ENCODE data around the gene FOXI1.

FOXI1 gene

DNA sequence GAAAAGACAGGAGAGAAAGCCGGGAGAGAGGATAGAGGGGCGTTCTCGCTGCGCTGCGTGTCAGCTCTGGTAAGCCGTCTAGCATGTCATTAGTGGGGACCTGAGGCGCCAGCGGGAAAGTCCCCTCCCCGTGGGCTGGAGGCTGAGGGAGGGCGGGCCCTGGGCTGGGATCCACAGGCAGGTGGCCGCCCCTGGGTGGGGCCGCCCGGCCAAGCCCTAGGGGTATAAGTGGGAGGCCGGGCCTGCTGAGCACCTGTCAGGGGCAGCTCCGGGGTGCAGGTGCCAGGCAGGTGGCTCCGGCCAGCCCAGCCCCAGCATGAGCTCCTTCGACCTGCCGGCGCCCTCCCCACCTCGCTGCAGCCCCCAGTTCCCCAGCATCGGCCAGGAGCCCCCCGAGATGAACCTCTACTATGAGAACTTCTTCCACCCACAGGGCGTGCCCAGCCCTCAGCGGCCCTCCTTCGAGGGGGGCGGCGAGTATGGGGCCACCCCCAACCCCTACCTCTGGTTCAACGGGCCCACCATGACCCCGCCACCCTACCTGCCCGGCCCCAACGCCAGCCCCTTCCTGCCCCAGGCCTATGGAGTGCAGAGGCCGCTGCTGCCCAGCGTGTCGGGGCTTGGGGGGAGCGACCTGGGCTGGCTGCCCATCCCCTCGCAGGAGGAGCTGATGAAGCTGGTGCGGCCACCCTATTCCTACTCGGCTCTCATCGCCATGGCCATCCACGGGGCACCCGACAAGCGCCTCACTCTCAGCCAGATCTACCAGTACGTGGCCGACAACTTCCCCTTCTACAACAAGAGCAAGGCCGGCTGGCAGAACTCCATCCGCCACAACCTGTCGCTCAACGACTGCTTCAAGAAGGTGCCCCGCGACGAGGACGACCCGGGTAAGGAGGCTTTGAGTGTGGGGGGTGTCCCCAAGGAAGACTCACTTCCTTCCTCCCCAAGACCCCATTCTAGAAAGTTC is at the start of gene FOXI1:
Gene FOXI1, plus strand, starts transcription at position 256 of the 970 bp plus-strand sequence. Its CDS starts 61 bp downstream, at position 317.
- no peak for DNase-seq (ENCODE audit: low read depth)
- no peak for TF ChIP-seq CTCF (IDR thresholded peaks at IDR 0.05; ENCODE audit: low read length, missing control alignments)
- H3K4me3 ChIP-seq (replicated peaks; ENCODE audit: low read depth, low read length): no peak within 1 kb of the TSS

DNA sequence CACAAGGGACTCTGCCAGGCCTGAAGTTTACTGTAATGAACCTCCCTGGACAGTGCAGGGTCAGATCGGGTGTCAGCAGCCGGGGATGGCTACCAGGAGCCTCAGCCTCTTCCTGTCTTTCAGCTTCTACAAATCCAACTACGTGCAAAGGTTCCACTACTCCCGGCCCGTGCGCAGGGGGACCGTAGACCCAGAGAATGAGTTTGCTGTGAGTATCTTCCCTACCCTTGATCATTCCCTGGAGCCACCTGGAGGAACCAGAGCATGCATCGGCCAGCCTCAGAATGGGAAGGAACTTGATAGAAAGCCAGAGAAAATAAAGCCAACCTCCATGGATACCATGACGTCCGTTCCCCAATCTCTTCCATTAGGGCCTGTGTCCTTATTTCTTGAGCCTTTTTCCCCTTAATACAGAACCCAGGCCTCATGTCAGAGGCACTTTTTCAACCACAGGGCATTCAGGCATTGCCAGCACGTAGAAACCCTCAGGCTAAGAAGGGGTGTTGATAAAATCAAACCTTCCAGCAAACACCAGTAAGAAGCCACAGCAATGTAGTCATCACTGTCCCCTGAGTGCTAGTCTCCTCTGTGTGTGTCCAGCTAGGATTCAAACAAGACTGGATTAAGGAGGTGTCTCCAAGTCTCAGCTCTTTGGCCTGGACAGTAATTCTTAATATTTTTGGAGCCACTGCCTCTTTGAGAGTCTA is 49.0 kb upstream of the FOXI1 start:
- TF ChIP-seq CTCF (IDR thresholded peaks at IDR 0.05; ENCODE audit: low read length, missing control alignments): no peak
- H3K4me3 ChIP-seq (replicated peaks; ENCODE audit: low read depth, low read length): no peak overlapping the region
- DNase-seq (ENCODE audit: low read depth): no peak

DNA sequence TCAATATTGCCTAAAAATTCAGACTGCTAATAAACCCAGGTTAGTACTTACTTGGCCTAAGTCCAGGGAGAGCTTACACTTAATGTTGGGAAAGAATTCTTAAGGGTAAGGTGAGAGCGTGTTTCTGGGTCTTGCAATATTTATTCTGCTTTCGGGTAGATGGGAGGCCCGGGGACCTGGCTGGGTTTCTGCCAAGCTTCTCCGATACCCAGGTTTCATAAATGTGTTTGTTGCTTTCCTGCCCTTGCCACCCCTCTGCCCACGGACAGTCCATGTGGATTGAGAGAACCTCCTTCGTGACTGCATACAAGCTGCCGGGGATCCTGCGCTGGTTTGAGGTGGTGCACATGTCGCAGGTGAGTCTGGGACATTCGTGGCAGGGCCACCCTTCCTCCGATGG is 48.4 kb upstream of the FOXI1 start:
- DNase-seq (ENCODE audit: low read depth): no peak
- TF ChIP-seq CTCF (IDR thresholded peaks at IDR 0.05; ENCODE audit: low read length, missing control alignments): no peak
- no peak overlapping the region for H3K4me3 ChIP-seq (replicated peaks; ENCODE audit: low read depth, low read length)

DNA sequence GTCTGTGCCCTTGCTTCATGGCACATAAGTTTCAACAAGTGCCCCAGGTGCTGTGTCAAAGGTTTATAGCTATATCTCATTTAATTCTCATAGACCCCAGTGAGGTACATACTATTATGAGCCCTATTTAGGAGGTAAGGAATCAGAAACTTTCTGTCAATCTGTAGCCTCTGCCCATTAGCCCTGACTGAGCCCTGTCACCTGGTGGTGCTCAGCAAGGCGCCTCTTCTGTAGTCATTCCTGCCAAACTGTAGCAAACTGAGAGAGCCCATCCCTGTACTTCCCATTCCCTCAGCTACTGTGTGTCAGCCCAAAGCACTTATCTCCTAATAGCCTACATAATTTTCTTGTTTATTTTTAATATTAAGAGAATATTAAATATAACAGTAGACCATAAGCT is 46.5 kb upstream of the FOXI1 start:
- no peak overlapping the region for H3K4me3 ChIP-seq (replicated peaks; ENCODE audit: low read depth, low read length)
- no peak for DNase-seq (ENCODE audit: low read depth)
- TF ChIP-seq CTCF (IDR thresholded peaks at IDR 0.05; ENCODE audit: low read length, missing control alignments): no peak

DNA sequence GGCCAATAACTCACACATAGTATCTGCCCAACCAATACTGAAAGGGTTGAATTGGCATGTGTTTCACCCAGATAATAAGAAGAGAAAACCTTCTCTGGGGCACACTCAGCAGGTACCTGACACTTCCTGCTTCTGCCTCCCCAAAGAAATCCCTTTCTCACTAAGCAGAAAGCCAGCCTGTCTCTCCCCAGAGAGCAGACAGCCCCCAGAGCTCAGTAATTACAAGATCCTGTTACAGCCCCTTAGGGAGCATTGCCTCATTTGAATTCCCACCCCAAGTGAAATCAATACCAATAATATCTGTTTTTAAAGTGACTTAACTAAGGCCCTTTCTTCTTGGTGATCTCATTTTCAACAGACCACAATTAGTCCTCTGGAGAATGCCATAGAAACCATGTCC is 38.5 kb upstream of the FOXI1 start:
- no peak for DNase-seq (ENCODE audit: low read depth)
- H3K4me3 ChIP-seq (replicated peaks; ENCODE audit: low read depth, low read length): no peak overlapping the region
- TF ChIP-seq CTCF (IDR thresholded peaks at IDR 0.05; ENCODE audit: low read length, missing control alignments): no peak

DNA sequence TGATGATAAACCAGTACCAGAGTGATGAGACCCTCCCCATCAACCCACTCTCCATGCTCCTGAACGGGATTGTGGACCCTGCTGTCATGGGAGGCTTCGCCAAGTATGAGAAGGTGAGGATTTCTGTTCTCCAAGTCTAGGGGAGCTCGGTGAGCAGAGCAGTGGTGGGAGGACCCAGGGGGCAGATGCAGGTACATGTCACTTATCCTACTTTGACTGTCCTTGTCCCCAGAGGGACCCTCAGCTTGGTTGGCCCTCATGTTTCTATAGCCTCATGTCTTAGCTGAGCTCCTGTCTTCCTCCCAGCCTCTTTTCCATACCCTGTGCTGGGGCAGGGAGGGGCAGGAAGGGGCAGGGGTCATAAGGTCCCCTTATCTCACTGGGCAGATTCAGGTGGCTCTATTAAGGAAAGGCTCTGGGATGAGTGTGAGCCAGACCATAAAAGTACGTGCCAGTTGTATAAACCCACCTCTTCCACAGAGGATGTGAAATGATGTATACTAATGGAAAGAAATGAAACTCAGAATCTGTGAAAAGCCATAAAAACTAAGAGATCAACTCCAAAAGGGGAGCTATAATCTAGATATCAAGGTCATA is 38.0 kb upstream of the FOXI1 start:
- no peak overlapping the region for H3K4me3 ChIP-seq (replicated peaks; ENCODE audit: low read depth, low read length)
- DNase-seq (ENCODE audit: low read depth): no peak
- no peak for TF ChIP-seq CTCF (IDR thresholded peaks at IDR 0.05; ENCODE audit: low read length, missing control alignments)
